Trophoblast cell (in vitro differentiated cells and primary cell): ENCODE measurements around the gene KMT2C.

Experiments
- DNase-seq, 2 donors: peaks; one replicate each; pipeline ENCODE4 v3.0.0-alpha.2; 2016
- H2AFZ ChIP-seq: 2 replicates; pipeline ENCODE4 v1.6.1; 2013; ENCODE audit warnings: low read length, moderate library complexity, mild to moderate bottlenecking; ENCODE audit not compliant: insufficient read depth, poor library complexity
- H2AK5ac ChIP-seq: 2 replicates; pipeline ENCODE4 v1.6.1; 2013; ENCODE audit warnings: mild to moderate bottlenecking, low read length
- H2BK120ac ChIP-seq: 2 replicates; pipeline ENCODE4 v1.6.1; 2013; ENCODE audit warnings: low read length, mild to moderate bottlenecking, moderate library complexity; ENCODE audit not compliant: insufficient read depth, poor library complexity
- H2BK12ac ChIP-seq: 2 replicates; pipeline ENCODE4 v1.6.1; 2013; ENCODE audit warnings: mild to moderate bottlenecking, low read length, moderate library complexity
- H2BK5ac ChIP-seq: 2 replicates; pipeline ENCODE4 v1.6.1; 2013; ENCODE audit warnings: low read length, low read depth, moderate library complexity, mild to moderate bottlenecking; ENCODE audit not compliant: poor library complexity
- H3K14ac ChIP-seq: 2 replicates; pipeline ENCODE4 v1.6.1; 2013; ENCODE audit warnings: mild to moderate bottlenecking, low read length
- H3K18ac ChIP-seq: 2 replicates; pipeline ENCODE4 v1.6.1; 2013; ENCODE audit warnings: mild to moderate bottlenecking, low read length
- H3K23ac ChIP-seq: 2 replicates; pipeline ENCODE4 v1.6.1; 2013; ENCODE audit warnings: low read length
- H3K27ac ChIP-seq: 2 replicates; pipeline ENCODE4 v1.5.1; 2013; ENCODE audit warnings: low read depth, mild to moderate bottlenecking, inconsistent platforms, low read length, moderate library complexity
- H3K27me3 ChIP-seq: 2 replicates; pipeline ENCODE4 v1.6.1; 2013; ENCODE audit warnings: inconsistent platforms, mild to moderate bottlenecking, low read length, moderate library complexity; ENCODE audit not compliant: insufficient read depth
- H3K36me3 ChIP-seq, 2 experiments: 1 replicate in 1 of 2; 2 replicates in 1 of 2; pipeline ENCODE4 v1.6.1; 2013; ENCODE audit warnings: low read length in 2 of 2, mild to moderate bottlenecking in 2 of 2, moderate library complexity in 1 of 2; ENCODE audit not compliant: insufficient read depth in 2 of 2, control insufficient read depth in 1 of 2
- H3K4ac ChIP-seq: 2 replicates; pipeline ENCODE4 v1.6.1; 2013; ENCODE audit warnings: low read depth, mild to moderate bottlenecking, low read length, moderate library complexity
- H3K4me1 ChIP-seq, 2 experiments: 1 replicate in 1 of 2; 2 replicates in 1 of 2; pipeline ENCODE4 v1.6.1; 2013; ENCODE audit warnings: low read length in 2 of 2, mild to moderate bottlenecking in 2 of 2, moderate library complexity in 1 of 2; ENCODE audit not compliant: insufficient read depth in 2 of 2, control insufficient read depth in 1 of 2
- H3K4me2 ChIP-seq: 2 replicates; pipeline ENCODE4 v1.6.1; 2013; ENCODE audit warnings: inconsistent platforms, mild to moderate bottlenecking, low read length, moderate library complexity
- H3K4me3 ChIP-seq: 2 replicates; pipeline ENCODE4 v1.5.1; 2013; ENCODE audit warnings: mild to moderate bottlenecking, low read depth, low read length, inconsistent platforms
- H3K79me1 ChIP-seq: one replicate; pipeline ENCODE4 v1.6.1; 2013; ENCODE audit warnings: low read length
- H3K79me2 ChIP-seq: 2 replicates; pipeline ENCODE4 v1.6.1; 2013; ENCODE audit warnings: low read length, mild to moderate bottlenecking; ENCODE audit not compliant: control insufficient read depth, insufficient read depth, poor library complexity
- H3K9ac ChIP-seq: 2 replicates; pipeline ENCODE4 v1.6.1; 2013; ENCODE audit warnings: mild to moderate bottlenecking, low read length
- H3K9me3 ChIP-seq: 2 replicates; pipeline ENCODE4 v1.6.1; 2013; ENCODE audit warnings: low read depth, mild to moderate bottlenecking, control low read depth, inconsistent platforms, low read length; ENCODE audit not compliant: insufficient read depth
- H4K12ac ChIP-seq: 2 replicates; pipeline ENCODE4 v1.6.1; 2013; ENCODE audit warnings: low read depth, mild to moderate bottlenecking, low read length, moderate library complexity
- H4K8ac ChIP-seq: 2 replicates; pipeline ENCODE4 v1.6.1; 2013; ENCODE audit warnings: low read depth, mild to moderate bottlenecking, low read length, moderate library complexity
- H4K91ac ChIP-seq: one replicate; pipeline ENCODE4 v1.6.1; 2013; ENCODE audit warnings: low read depth, mild to moderate bottlenecking, low read length, moderate library complexity
- WGBS: extraction: QIAGEN DNeasy Blood & Tissue Kit; methylation state at CpG from one replicate; pipeline ENCODE4 v1.1.7; 2013; ENCODE audit warnings: missing lambda C conversion rate; ENCODE audit not compliant: insufficient read length, insufficient coverage; ENCODE audit errors: extremely low coverage; 5-methylcytosine and 5-hydroxymethylcytosine counted together

KMT2C gene

DNA sequence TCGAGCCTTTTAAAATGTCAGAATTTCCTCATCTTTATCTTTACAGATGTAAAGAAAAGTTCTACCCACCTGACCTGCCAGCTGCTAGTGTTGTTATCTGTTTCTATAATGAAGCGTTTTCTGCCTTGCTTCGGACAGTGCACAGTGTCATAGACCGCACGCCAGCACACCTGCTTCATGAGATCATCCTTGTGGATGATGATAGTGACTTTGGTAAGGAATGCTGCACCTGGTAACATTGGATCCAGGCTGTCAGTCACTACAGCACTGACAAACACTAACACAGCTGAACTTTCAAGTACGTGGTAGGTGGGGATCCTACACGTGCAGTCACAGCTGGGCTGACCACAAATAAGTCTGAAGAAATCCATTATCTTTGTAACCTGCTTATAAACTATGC lies 332.7 kb downstream of the KMT2C start:
- H3K14ac ChIP-seq, result no peak overlapping the region
- no peaks in the 10 kb centered on the region for H3K4me1 ChIP-seq
- no peak overlapping the region for H3K18ac ChIP-seq
- no peak overlapping the region for H3K4ac ChIP-seq
- H3K79me2 ChIP-seq, result no peaks in the 10 kb centered on the region
- no peaks in the 10 kb centered on the region for H3K27me3 ChIP-seq
- H3K36me3 ChIP-seq, result peaks cover 15 to 16% of the 10 kb centered on the region in 2 experiments
- H2AK5ac ChIP-seq, result no peak overlapping the region
- WGBS, result no CpG with 5 or more reads among the region's 7 CpGs
- no peak overlapping the region for H4K91ac ChIP-seq
- no peak overlapping the region for H3K4me2 ChIP-seq
- DNase-seq, result peak; percentile 89 to 94
- H2BK12ac ChIP-seq, result no peak overlapping the region
- H3K23ac ChIP-seq, result no peak overlapping the region
- H2BK5ac ChIP-seq, result no peak overlapping the region
- H3K79me1 ChIP-seq, result no peaks in the 10 kb centered on the region
- H3K27ac ChIP-seq, result no peak overlapping the region
- peak overlapping the region; percentile 15 for H3K4me3 ChIP-seq
- no peak overlapping the region for H4K8ac ChIP-seq
- H3K9me3 ChIP-seq, result peaks cover 3% of the 10 kb centered on the region
- H2AFZ ChIP-seq, result no peak overlapping the region
- no peak overlapping the region for H3K9ac ChIP-seq
- H2BK120ac ChIP-seq, result no peak overlapping the region
- H4K12ac ChIP-seq, result no peak overlapping the region

DNA sequence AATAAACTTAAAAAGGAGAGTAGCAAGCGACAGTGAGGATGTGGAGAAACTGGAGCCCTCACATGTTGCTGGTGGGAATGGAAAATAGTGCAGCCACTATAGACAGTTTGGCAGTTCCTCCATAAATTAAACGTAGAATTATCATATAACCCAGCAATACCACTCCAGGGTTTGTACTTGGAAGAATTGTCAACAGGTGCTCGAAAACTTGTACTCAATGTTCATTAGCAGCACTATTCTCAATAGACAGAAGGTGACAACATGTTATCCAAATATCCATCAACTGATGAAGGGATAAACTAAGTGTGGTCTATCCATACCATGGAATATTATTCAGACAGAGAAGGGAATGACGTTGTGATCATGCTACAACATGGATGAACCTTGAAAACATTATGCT lies 338.5 kb downstream of the KMT2C start:
- Histone ChIP-seq H3K18ac (no peak overlapping the region), H2BK5ac (no peak overlapping the region), H3K23ac (no peak overlapping the region), H2BK120ac (no peak overlapping the region), H4K91ac (no peak overlapping the region), H3K4me1 (no peaks in the 10 kb centered on the region), H4K12ac (no peak overlapping the region), H3K36me3 (peaks cover 7 to 8% of the 10 kb centered on the region in 2 experiments), H3K9me3 (no peaks in the 10 kb centered on the region), H3K4ac (no peak overlapping the region), H3K4me3 (no peak overlapping the region), H3K4me2 (no peak overlapping the region), H3K27me3 (no peaks in the 10 kb centered on the region), H3K79me2 (no peaks in the 10 kb centered on the region), H3K14ac (no peak overlapping the region), H3K27ac (no peak overlapping the region), H2AK5ac (no peak overlapping the region), H3K79me1 (no peaks in the 10 kb centered on the region), H2AFZ (no peak overlapping the region), H2BK12ac (no peak overlapping the region), H4K8ac (no peak overlapping the region), H3K9ac (no peak overlapping the region)
- DNase-seq, result no peak
- WGBS, result no CpG with 5 or more reads among the region's 4 CpGs

DNA sequence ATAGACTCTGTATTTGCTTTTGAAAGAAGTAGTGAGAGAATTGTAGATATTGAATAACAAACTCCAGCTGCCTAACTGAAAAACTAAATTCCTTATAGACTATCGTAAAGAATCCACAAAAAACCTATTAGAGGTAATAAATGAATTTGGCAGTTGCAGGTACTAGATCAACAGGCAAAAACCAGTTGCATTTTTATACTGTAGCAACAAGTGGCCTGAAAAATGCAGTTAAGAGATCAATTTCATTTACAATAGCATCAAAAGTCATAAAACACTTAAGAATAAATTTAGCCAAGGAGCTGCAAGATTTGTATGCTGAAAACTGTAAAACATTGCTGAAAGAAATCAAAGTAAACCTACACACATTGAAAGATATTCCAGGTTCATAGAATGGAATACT lies 340.0 kb downstream of the KMT2C start:
- no peaks in the 10 kb centered on the region for H3K27me3 ChIP-seq
- no peak overlapping the region for H3K27ac ChIP-seq
- no peak overlapping the region for H3K9ac ChIP-seq
- no peak overlapping the region for H3K18ac ChIP-seq
- no peak overlapping the region for H2AK5ac ChIP-seq
- no peak overlapping the region for H3K4me2 ChIP-seq
- DNase-seq, result no peak
- no peaks in the 10 kb centered on the region for H3K79me1 ChIP-seq
- no peaks in the 10 kb centered on the region for H3K4me1 ChIP-seq
- no peak overlapping the region for H2BK12ac ChIP-seq
- H2BK120ac ChIP-seq, result no peak overlapping the region
- no peak overlapping the region for H3K23ac ChIP-seq
- no peak overlapping the region for H2BK5ac ChIP-seq
- no CpG with 5 or more reads among the region's 1 CpG for WGBS
- H4K8ac ChIP-seq, result no peak overlapping the region
- no peaks in the 10 kb centered on the region for H3K9me3 ChIP-seq
- H3K14ac ChIP-seq, result no peak overlapping the region
- no peak overlapping the region for H3K4me3 ChIP-seq
- no peaks in the 10 kb centered on the region for H3K79me2 ChIP-seq
- H2AFZ ChIP-seq, result no peak overlapping the region
- no peak overlapping the region for H4K91ac ChIP-seq
- no peak overlapping the region for H3K4ac ChIP-seq
- H3K36me3 ChIP-seq, result peaks cover under 1 to 2% of the 10 kb centered on the region in 2 experiments
- no peak overlapping the region for H4K12ac ChIP-seq

DNA sequence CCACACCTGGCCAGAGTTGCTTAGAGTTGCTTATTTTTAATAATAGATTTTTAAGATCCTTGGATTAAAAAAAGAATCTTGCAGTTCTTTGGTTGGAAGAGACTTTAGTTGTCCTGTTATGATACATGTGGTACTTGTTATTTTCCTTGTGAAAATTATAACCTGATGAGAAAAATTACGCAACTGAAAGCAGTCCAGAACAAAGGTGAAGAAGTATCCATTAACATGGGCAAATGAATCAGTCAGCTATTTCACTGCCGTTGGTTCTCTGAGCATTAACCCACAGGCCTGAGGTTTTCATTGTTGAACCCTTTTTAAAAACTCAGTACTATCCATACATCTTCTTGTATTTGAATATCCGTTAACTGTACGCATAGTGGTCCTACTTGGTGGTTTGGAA lies 342.1 kb downstream of the KMT2C start:
- no peaks in the 10 kb centered on the region for H3K79me2 ChIP-seq
- no CpG with 5 or more reads among the region's 4 CpGs for WGBS
- H4K8ac ChIP-seq, result no peak overlapping the region
- no peak overlapping the region for H2BK5ac ChIP-seq
- peak overlapping the region; percentile 19 for H3K27ac ChIP-seq
- H4K91ac ChIP-seq, result no peak overlapping the region
- no peak overlapping the region for H3K23ac ChIP-seq
- no peaks in the 10 kb centered on the region for H3K27me3 ChIP-seq
- no peaks in the 10 kb centered on the region for H3K79me1 ChIP-seq
- H2AFZ ChIP-seq, result no peak overlapping the region
- H3K18ac ChIP-seq, result no peak overlapping the region
- H3K14ac ChIP-seq, result no peak overlapping the region
- H3K4ac ChIP-seq, result no peak overlapping the region
- no peak overlapping the region for H4K12ac ChIP-seq
- no peak for DNase-seq
- H3K9ac ChIP-seq, result no peak overlapping the region
- H3K9me3 ChIP-seq, result peaks cover 3% of the 10 kb centered on the region
- H2AK5ac ChIP-seq, result no peak overlapping the region
- H2BK120ac ChIP-seq, result no peak overlapping the region
- H3K4me3 ChIP-seq, result no peak overlapping the region
- peaks cover 2 to 3% of the 10 kb centered on the region in 2 experiments for H3K36me3 ChIP-seq
- no peak overlapping the region for H2BK12ac ChIP-seq
- no peak overlapping the region for H3K4me2 ChIP-seq
- H3K4me1 ChIP-seq, result no peaks in the 10 kb centered on the region
